ENCODE data around the gene NIPBL.

NIPBL gene

GRCh38 chr5:36855141-36855495 is 21.5 kb upstream of the NIPBL start:
- no peak for ATAC-seq (ENCODE audit: low read depth)
- Histone ChIP-seq H3K9me3 (ENCODE audit: severe bottlenecking) (no peaks in the 10 kb centered on the region), H3K4me3 (ENCODE audit: severe bottlenecking) (no peak overlapping the region), H3K27ac (ENCODE audit: poor library complexity, severe bottlenecking) (no peak overlapping the region), H3K27me3 (ENCODE audit: insufficient read depth, poor library complexity, severe bottlenecking) (peaks cover 7% of the 10 kb centered on the region), H3K36me3 (ENCODE audit: low read depth) (no peaks in the 10 kb centered on the region), H3K4me1 (ENCODE audit: insufficient read depth, poor library complexity, severe bottlenecking) (no peaks in the 10 kb centered on the region)
- TF ChIP-seq CTCF (IDR thresholded peaks at IDR 0.05; ENCODE audit: poor library complexity, severe bottlenecking): no peak
- no peak for DNase-seq (ENCODE audit: low spot score)

DNA sequence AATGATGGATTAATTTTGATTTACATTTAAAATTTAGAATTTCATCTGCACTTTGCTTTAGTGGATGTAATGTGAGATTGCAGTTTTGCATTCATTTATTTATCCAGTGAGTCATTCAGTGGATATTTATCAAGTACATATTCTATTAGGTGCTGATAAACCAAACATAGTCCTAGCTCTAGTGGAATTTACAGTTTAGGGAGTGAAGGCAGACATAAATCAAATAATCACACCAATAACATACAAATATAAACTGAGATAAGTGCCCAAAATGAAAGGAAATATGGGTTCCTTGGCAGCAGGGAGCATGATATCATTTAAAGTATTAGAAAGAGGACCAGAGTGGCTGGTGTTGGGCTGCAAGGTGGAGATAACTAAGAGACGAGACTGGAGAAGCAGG is 14.7 kb upstream of the NIPBL start:
- 0 out of 2 replicates have a peak, but pooled peaks cover 3% of the 10 kb centered on the region for H3K36me3 ChIP-seq (ENCODE audit: low read depth)
- ATAC-seq (ENCODE audit: low read depth): no peak; the same call in 2 of the 3 replicates
- no peak overlapping the region for H3K4me3 ChIP-seq (ENCODE audit: severe bottlenecking)
- DNase-seq (ENCODE audit: low spot score): no peak
- no peak overlapping the region for H3K27ac ChIP-seq (ENCODE audit: poor library complexity, severe bottlenecking)
- TF ChIP-seq CTCF (IDR thresholded peaks at IDR 0.05; ENCODE audit: poor library complexity, severe bottlenecking): no peak
- H3K9me3 ChIP-seq (ENCODE audit: severe bottlenecking): no peaks in the 10 kb centered on the region
- H3K4me1 ChIP-seq (ENCODE audit: insufficient read depth, poor library complexity, severe bottlenecking): peaks cover 7% of the 10 kb centered on the region
- peaks cover 10% of the 10 kb centered on the region for H3K27me3 ChIP-seq (ENCODE audit: insufficient read depth, poor library complexity, severe bottlenecking)

GRCh38 chr5:36870399-36871040 is 6.0 kb upstream of the NIPBL start:
- DNase-seq (ENCODE audit: low spot score) (no peak), ATAC-seq (ENCODE audit: low read depth) (peak; percentile 76)
- no peaks in the 10 kb centered on the region for H3K27me3 ChIP-seq (ENCODE audit: insufficient read depth, poor library complexity, severe bottlenecking)
- H3K36me3 ChIP-seq (ENCODE audit: low read depth): peaks cover 19% of the 10 kb centered on the region; the same call in 1 of the 2 replicates
- H3K4me1 ChIP-seq (ENCODE audit: insufficient read depth, poor library complexity, severe bottlenecking): peaks cover 33% of the 10 kb centered on the region
- no peaks in the 10 kb centered on the region for H3K9me3 ChIP-seq (ENCODE audit: severe bottlenecking)
- no peak overlapping the region for H3K27ac ChIP-seq (ENCODE audit: poor library complexity, severe bottlenecking)
- peak; percentile 98 for TF ChIP-seq CTCF (IDR thresholded peaks at IDR 0.05; ENCODE audit: poor library complexity, severe bottlenecking)
- no peak overlapping the region for H3K4me3 ChIP-seq (ENCODE audit: severe bottlenecking)

DNA sequence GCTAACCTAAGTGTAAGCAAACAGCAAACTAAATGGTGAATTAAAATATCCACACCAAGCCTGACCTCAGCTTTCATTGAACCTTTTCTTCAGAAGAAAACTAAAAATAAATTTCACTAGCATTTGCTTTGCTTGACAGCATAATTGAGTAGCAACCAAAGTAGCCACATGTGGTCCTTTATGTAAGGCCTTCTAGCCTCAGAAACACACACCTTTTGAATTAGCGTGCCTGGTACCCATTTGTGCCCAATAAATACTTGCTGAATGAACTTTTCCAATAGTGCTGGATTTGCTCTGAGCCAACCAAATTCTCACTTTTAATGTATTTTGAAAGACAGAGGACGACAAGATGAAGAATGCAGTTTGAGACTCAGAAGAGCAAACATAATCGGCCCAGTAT is 2.1 kb upstream of the NIPBL start:
- ATAC-seq (ENCODE audit: low read depth) (no peak), DNase-seq (ENCODE audit: low spot score) (no peak)
- TF ChIP-seq CTCF (IDR thresholded peaks at IDR 0.05; ENCODE audit: poor library complexity, severe bottlenecking): no peak
- H3K4me1 ChIP-seq (ENCODE audit: insufficient read depth, poor library complexity, severe bottlenecking): peaks cover 38% of the 10 kb centered on the region
- peak overlapping the region; percentile 97 for H3K4me3 ChIP-seq (ENCODE audit: severe bottlenecking)
- no peaks in the 10 kb centered on the region for H3K27me3 ChIP-seq (ENCODE audit: insufficient read depth, poor library complexity, severe bottlenecking)
- no peaks in the 10 kb centered on the region for H3K9me3 ChIP-seq (ENCODE audit: severe bottlenecking)
- peak overlapping the region; percentile 87 for H3K27ac ChIP-seq (ENCODE audit: poor library complexity, severe bottlenecking)
- H3K36me3 ChIP-seq (ENCODE audit: low read depth): peaks cover 19% of the 10 kb centered on the region; the same call in 1 of the 2 replicates

GRCh38 chr5:36875051-36875789 is 1.3 kb upstream of the NIPBL start:
- H3K27ac ChIP-seq (ENCODE audit: poor library complexity, severe bottlenecking): peak overlapping the region; percentile 87
- peak; percentile 66 for DNase-seq (ENCODE audit: low spot score)
- ATAC-seq (ENCODE audit: low read depth): peak; percentile 41

More at GRCh38 chr5:36875051-36875789, 1.3 kb upstream of the NIPBL start:
- peaks cover 14% of the 10 kb centered on the region; the same call in 1 of the 2 replicates for H3K36me3 ChIP-seq (ENCODE audit: low read depth)
- no peaks in the 10 kb centered on the region for H3K9me3 ChIP-seq (ENCODE audit: severe bottlenecking)
- H3K4me1 ChIP-seq (ENCODE audit: insufficient read depth, poor library complexity, severe bottlenecking): peaks cover 41% of the 10 kb centered on the region
- H3K27me3 ChIP-seq (ENCODE audit: insufficient read depth, poor library complexity, severe bottlenecking): no peaks in the 10 kb centered on the region
- H3K4me3 ChIP-seq (ENCODE audit: severe bottlenecking): peak overlapping the region; percentile 97
- TF ChIP-seq CTCF (IDR thresholded peaks at IDR 0.05; ENCODE audit: poor library complexity, severe bottlenecking): no peak
